HG02763 (cell line): Measurements from ENCODE around the gene ENO2.

ENCODE experiments used
- ATAC-seq: cut with Tn5 transposase; IDR thresholded peaks from one replicate; pipeline ENCODE4 v1.9.1; 2021; ENCODE audit warnings: mild to moderate bottlenecking, moderate library complexity; ENCODE audit not compliant: unreplicated experiment

The ENO2 gene

GRCh38 chr12:6959058-6959804 lies 44.9 kb downstream of the ENO2 start:
- ATAC-seq: peak; percentile 43

GRCh38 chr12:6959805-6960592 lies 45.6 kb downstream of the ENO2 start:
- no peak for ATAC-seq

GRCh38 chr12:6960593-6961277 lies 46.4 kb downstream of the ENO2 start:
- no peak for ATAC-seq

- no peak for ATAC-seq
Measured at GRCh38 chr12:6961278-6961694, 46.9 kb downstream of the ENO2 start.

- ATAC-seq: no peak
Measured at GRCh38 chr12:6961695-6962284, 47.4 kb downstream of the ENO2 start.

- ATAC-seq: no peak
Measured at GRCh38 chr12:6962285-6963015, 48.1 kb downstream of the ENO2 start.

- no peak for ATAC-seq
Measured at GRCh38 chr12:6963016-6963731, 48.8 kb downstream of the ENO2 start.

- no peak for ATAC-seq
Measured at GRCh38 chr12:6963791-6964413, 49.5 kb downstream of the ENO2 start.

- ATAC-seq: no peak
Measured at GRCh38 chr12:6964605-6965025, 50.2 kb downstream of the ENO2 start.

- no peak for ATAC-seq
Measured at GRCh38 chr12:6965026-6965661, 50.8 kb downstream of the ENO2 start.

GRCh38 chr12:6965714-6966113 lies 51.3 kb downstream of the ENO2 start:
- ATAC-seq: no peak

- no peak for ATAC-seq
Measured at GRCh38 chr12:6966351-6966750, 52.0 kb downstream of the ENO2 start.

- no peak for ATAC-seq
Measured at GRCh38 chr12:6967651-6968100, 53.3 kb downstream of the ENO2 start.

- no peak for ATAC-seq
Measured at GRCh38 chr12:6968426-6968825, 54.0 kb downstream of the ENO2 start.

GRCh38 chr12:6970096-6970527 lies 55.7 kb downstream of the ENO2 start:
- peak; percentile 21 for ATAC-seq
